ENCODE measurements around the gene HSPBP1.

DNA sequence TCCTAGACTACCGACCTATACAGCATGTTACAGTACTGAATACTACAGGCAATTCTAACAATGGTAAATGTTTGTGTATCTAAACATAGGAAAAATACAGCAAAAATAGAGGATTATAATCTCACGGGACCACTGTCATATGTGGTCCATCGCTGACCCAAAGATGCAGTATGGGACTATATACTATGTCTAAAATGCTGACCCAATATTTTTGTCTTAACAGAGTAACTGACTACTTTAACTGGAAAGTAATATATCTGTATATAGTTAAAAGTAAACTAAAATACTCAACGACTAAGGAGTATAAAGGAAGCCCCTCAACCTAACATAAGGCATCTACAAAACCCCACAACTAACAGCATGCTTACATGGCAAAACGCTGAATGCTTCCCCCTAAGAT, 46.9 kb downstream of the HSPBP1 start:
- no peak for TF ChIP-seq POLR2A (IDR thresholded peaks at IDR 0.05)
- TF ChIP-seq, protein P1, sequence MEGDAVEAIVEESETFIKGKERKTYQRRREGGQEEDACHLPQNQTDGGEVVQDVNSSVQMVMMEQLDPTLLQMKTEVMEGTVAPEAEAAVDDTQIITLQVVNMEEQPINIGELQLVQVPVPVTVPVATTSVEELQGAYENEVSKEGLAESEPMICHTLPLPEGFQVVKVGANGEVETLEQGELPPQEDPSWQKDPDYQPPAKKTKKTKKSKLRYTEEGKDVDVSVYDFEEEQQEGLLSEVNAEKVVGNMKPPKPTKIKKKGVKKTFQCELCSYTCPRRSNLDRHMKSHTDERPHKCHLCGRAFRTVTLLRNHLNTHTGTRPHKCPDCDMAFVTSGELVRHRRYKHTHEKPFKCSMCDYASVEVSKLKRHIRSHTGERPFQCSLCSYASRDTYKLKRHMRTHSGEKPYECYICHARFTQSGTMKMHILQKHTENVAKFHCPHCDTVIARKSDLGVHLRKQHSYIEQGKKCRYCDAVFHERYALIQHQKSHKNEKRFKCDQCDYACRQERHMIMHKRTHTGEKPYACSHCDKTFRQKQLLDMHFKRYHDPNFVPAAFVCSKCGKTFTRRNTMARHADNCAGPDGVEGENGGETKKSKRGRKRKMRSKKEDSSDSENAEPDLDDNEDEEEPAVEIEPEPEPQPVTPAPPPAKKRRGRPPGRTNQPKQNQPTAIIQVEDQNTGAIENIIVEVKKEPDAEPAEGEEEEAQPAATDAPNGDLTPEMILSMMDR (IDR thresholded peaks at IDR 0.05 in 4 of 5, conservative IDR thresholded peaks at IDR 0.05 in 1 of 5): no peak
